GM12801 (cell line): ENCODE data around the gene FLOT1.

Source experiments
- CTCF ChIP-seq: IDR thresholded peaks from one replicate; pipeline ENCODE4 v1.5.1; 2011; ENCODE audit warnings: control low read depth; ENCODE audit not compliant: insufficient read length; ENCODE audit errors: extremely low read depth

Gene FLOT1

GRCh38 chr6:30770592-30770991 lies 28.1 kb upstream of the FLOT1 start:
- no peak for TF ChIP-seq CTCF

- no peak for TF ChIP-seq CTCF
Measured at GRCh38 chr6:30769853-30770524, 27.5 kb upstream of the FLOT1 start.

GRCh38 chr6:30769088-30769852 lies 26.8 kb upstream of the FLOT1 start:
- no peak for TF ChIP-seq CTCF

GRCh38 chr6:30768634-30769087 lies 26.2 kb upstream of the FLOT1 start:
- no peak for TF ChIP-seq CTCF

- TF ChIP-seq CTCF, result no peak
Measured at GRCh38 chr6:30767944-30768301, 25.4 kb upstream of the FLOT1 start.

GRCh38 chr6:30767158-30767943 lies 24.9 kb upstream of the FLOT1 start:
- no peak for TF ChIP-seq CTCF

GRCh38 chr6:30766461-30767157 lies 24.1 kb upstream of the FLOT1 start:
- no peak for TF ChIP-seq CTCF
